Right lobe of liver (tissue), 4 donors: ENCODE results near the gene TLE2.

Experiments
- POLR2A ChIP-seq: fragments of 450-650 bp; IDR thresholded peaks from one replicate; pipeline ENCODE4 v1.6.1; 2017; ENCODE audit warnings: antibody characterized with exemption, mild to moderate bottlenecking
- TF ChIP-seq, protein P1 (sequence below), 4 donors: fragments of 200-600 bp in 3 of 4; fragments of 450-650 bp in 1 of 4; IDR thresholded peaks; one replicate each; pipeline versions ENCODE4 v1.5.1 to v1.8.0; 2016 to 2022; ENCODE audit warnings: antibody characterized with exemption in 4 of 4, mild to moderate bottlenecking in 2 of 4
- donor health status: DM: no; HTN: no; CAD: no.
- donor health status: DM: no; HTN: no; CAD: no.
- donor health status: DM: no; HTN: yes; CAD: no.

DNA sequence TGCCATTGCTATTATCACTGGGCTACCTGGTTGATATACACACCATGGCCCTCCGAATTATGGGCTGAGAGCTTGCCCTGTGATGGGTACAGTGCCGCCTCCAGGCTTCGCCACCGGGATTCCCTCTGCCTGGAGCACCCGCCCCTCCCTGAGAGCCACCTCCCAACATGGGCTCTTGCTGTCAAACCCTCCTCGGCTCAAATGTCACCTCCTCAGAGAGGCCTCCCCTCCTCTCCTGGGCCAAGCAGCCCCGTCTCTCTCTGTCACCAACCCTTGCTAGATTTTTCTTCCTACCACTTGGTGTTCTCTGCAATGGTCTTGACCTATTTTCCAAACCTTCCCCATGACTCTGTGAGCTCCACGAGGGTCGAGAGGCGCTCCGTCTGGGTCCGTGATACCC, 12.2 kb upstream of the TLE2 start:
- TF ChIP-seq, protein P1, sequence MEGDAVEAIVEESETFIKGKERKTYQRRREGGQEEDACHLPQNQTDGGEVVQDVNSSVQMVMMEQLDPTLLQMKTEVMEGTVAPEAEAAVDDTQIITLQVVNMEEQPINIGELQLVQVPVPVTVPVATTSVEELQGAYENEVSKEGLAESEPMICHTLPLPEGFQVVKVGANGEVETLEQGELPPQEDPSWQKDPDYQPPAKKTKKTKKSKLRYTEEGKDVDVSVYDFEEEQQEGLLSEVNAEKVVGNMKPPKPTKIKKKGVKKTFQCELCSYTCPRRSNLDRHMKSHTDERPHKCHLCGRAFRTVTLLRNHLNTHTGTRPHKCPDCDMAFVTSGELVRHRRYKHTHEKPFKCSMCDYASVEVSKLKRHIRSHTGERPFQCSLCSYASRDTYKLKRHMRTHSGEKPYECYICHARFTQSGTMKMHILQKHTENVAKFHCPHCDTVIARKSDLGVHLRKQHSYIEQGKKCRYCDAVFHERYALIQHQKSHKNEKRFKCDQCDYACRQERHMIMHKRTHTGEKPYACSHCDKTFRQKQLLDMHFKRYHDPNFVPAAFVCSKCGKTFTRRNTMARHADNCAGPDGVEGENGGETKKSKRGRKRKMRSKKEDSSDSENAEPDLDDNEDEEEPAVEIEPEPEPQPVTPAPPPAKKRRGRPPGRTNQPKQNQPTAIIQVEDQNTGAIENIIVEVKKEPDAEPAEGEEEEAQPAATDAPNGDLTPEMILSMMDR (IDR thresholded peaks at IDR 0.05): no peak
- no peak for TF ChIP-seq POLR2A
